Measurements from ENCODE around the gene XPR1. TPM values are rescaled to one million over a fixed set of nuclear protein-coding genes. Genes with fewer than 3 reads are reported as not detected.

Gene XPR1
- total RNA-seq, 1 experiment from 2014 or later, result 36.1 TPM

DNA sequence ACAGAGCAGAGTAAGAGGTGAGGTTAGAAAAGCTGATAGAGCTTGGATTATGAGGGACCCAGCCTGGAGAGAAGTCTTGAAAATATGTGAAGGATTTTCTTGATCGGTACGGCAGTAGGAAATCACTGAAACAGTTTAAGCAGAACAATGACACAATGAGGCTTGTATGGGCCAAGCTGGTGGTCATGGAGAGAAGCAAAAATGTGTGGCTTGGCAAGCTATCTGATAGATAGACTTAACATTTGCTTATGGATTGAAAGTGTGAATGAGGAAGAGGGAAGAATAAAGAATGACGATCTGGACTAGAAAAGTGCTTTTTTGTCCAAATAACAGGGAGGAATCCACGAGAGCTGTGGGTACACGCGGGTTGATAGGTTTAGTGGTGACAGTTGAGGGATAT is 15.4 kb upstream of the XPR1 start:
- no peaks in the 10 kb centered on the region for H3K9me3 ChIP-seq (ENCODE audit: control insufficient read depth, insufficient read depth, low read depth, low read length)
- in situ Hi-C loops (cut with HindIII; ENCODE audit: low pct_unique_long_range_greater_than_20kb, low sequenced_read_pairs) (no loop called here), intact Hi-C loops (cut with micrococcal nuclease; ENCODE audit: unreplicated experiment) (no loop called here)
- DNase-seq (ENCODE audit: low read depth, low spot score) (no peak), ATAC-seq (no peak)
- ChIA-PET POLR2A (no interaction called here), CTCF (no interaction called here)
- no peak overlapping the region for H3K27ac ChIP-seq (ENCODE audit: low read length)
- no peaks in the 10 kb centered on the region for H3K36me3 ChIP-seq (ENCODE audit: control insufficient read depth, insufficient read depth, low read length)
- TF ChIP-seq POLR2AphosphoS5 (IDR thresholded peaks at IDR 0.05; ENCODE audit: low read depth, low read length) (no peak), CTCF (IDR thresholded peaks at IDR 0.05) (no peak), REST (IDR thresholded peaks at IDR 0.05; ENCODE audit: insufficient read depth in 1 of 2, low read depth in 2 of 2, low read length in 1 of 2) (no peak), TCF7L2 (IDR thresholded peaks at IDR 0.05; ENCODE audit: low read depth, low read length) (no peak), SIN3A (IDR thresholded peaks at IDR 0.05; ENCODE audit: borderline replicate concordance, insufficient read depth, low read depth, low read length) (no peak)
- BruUV-seq (replicated peaks), result no TSS peak
- no peak overlapping the region for H3K4me3 ChIP-seq (ENCODE audit: low read depth in 2 of 2, low read length in 2 of 2)
- no peaks in the 10 kb centered on the region; the same call in 1 of the 2 replicates for H3K27me3 ChIP-seq (ENCODE audit: control insufficient read depth, insufficient read depth, low read length)
- no peaks in the 10 kb centered on the region for H3K4me1 ChIP-seq (ENCODE audit: control insufficient read depth, insufficient read depth, low read length)

- no peaks in the 10 kb centered on the region for H3K4me1 ChIP-seq (ENCODE audit: control insufficient read depth, insufficient read depth, low read length)
- H3K27me3 ChIP-seq (ENCODE audit: control insufficient read depth, insufficient read depth, low read length), result no peaks in the 10 kb centered on the region; the same call in 1 of the 2 replicates
- no peak overlapping the region for H3K4me3 ChIP-seq (ENCODE audit: low read depth in 2 of 2, low read length in 2 of 2)
- in situ Hi-C loops (cut with HindIII; ENCODE audit: low pct_unique_long_range_greater_than_20kb, low sequenced_read_pairs), result no loop called here
- TF ChIP-seq POLR2AphosphoS5 (IDR thresholded peaks at IDR 0.05; ENCODE audit: low read depth, low read length) (no peak), REST (IDR thresholded peaks at IDR 0.05; ENCODE audit: insufficient read depth in 1 of 2, low read depth in 2 of 2, low read length in 1 of 2) (no peak), CTCF (IDR thresholded peaks at IDR 0.05) (no peak)
- no peaks in the 10 kb centered on the region for H3K36me3 ChIP-seq (ENCODE audit: control insufficient read depth, insufficient read depth, low read length)
- CTCF ChIA-PET, result interaction anchor here (0.7 kb wide), 1 partner anchor 14 kb away, joined by 3 read pairs; no protein-coding TSS in a partner anchor
- BruUV-seq (replicated peaks), result no TSS peak
- ATAC-seq (no peak), DNase-seq (ENCODE audit: low read depth, low spot score) (no peak)
- no peak overlapping the region for H3K27ac ChIP-seq (ENCODE audit: low read length)
- POLR2A ChIA-PET, result no interaction called here
- intact Hi-C loops (cut with micrococcal nuclease; ENCODE audit: unreplicated experiment), result no loop called here
- H3K9me3 ChIP-seq (ENCODE audit: control insufficient read depth, insufficient read depth, low read depth, low read length), result no peaks in the 10 kb centered on the region
These were observed 13.9 kb upstream of the XPR1 start for GRCh38 chr1:180617774-180618395.
